ENCODE results near the gene CYTIP.

DNA sequence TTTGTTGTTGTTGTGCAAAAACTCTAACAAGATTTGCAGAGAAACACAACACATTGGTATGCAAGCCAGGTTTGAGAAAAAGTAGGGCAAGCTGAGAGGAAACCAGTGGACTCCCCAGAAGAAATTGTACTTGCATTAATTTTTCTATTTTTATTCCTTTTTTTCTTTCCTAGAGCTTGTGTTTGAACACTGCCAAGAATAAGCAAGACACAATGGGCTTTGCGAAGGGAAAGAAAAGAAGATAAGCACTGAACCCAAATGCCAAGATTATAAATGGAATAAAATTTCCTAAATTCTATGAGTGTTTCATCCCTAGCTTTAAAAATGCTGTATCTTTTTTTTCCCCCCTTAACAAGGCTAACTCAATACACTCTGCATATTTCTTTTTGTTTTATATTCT lies 17.0 kb upstream of the CYTIP start:
- TF ChIP-seq POLR2AphosphoS5 (IDR thresholded peaks at IDR 0.05; ENCODE audit: low read depth, low read length) (no peak), TAF1 (IDR thresholded peaks at IDR 0.05; ENCODE audit: borderline replicate concordance, low read depth, low read length) (no peak), RCOR1 (IDR thresholded peaks at IDR 0.05; ENCODE audit: low read length) (no peak), YY1 (IDR thresholded peaks at IDR 0.05; ENCODE audit: low read depth) (no peak), JUND (IDR thresholded peaks at IDR 0.05) (no peak), FOSL2 (IDR thresholded peaks at IDR 0.05; ENCODE audit: borderline replicate concordance, low read depth) (no peak), EP300 (IDR thresholded peaks at IDR 0.05; ENCODE audit: borderline replicate concordance in 1 of 2, low read depth in 1 of 2, low read length in 1 of 2) (no peak), MXI1 (IDR thresholded peaks at IDR 0.05; ENCODE audit: low read depth, low read length) (no peak)
- TF ChIP-seq, protein P1, sequence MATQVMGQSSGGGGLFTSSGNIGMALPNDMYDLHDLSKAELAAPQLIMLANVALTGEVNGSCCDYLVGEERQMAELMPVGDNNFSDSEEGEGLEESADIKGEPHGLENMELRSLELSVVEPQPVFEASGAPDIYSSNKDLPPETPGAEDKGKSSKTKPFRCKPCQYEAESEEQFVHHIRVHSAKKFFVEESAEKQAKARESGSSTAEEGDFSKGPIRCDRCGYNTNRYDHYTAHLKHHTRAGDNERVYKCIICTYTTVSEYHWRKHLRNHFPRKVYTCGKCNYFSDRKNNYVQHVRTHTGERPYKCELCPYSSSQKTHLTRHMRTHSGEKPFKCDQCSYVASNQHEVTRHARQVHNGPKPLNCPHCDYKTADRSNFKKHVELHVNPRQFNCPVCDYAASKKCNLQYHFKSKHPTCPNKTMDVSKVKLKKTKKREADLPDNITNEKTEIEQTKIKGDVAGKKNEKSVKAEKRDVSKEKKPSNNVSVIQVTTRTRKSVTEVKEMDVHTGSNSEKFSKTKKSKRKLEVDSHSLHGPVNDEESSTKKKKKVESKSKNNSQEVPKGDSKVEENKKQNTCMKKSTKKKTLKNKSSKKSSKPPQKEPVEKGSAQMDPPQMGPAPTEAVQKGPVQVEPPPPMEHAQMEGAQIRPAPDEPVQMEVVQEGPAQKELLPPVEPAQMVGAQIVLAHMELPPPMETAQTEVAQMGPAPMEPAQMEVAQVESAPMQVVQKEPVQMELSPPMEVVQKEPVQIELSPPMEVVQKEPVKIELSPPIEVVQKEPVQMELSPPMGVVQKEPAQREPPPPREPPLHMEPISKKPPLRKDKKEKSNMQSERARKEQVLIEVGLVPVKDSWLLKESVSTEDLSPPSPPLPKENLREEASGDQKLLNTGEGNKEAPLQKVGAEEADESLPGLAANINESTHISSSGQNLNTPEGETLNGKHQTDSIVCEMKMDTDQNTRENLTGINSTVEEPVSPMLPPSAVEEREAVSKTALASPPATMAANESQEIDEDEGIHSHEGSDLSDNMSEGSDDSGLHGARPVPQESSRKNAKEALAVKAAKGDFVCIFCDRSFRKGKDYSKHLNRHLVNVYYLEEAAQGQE (IDR thresholded peaks at IDR 0.05; ENCODE audit: low read depth, low read length), result no peak
- TF ChIP-seq, protein P2, sequence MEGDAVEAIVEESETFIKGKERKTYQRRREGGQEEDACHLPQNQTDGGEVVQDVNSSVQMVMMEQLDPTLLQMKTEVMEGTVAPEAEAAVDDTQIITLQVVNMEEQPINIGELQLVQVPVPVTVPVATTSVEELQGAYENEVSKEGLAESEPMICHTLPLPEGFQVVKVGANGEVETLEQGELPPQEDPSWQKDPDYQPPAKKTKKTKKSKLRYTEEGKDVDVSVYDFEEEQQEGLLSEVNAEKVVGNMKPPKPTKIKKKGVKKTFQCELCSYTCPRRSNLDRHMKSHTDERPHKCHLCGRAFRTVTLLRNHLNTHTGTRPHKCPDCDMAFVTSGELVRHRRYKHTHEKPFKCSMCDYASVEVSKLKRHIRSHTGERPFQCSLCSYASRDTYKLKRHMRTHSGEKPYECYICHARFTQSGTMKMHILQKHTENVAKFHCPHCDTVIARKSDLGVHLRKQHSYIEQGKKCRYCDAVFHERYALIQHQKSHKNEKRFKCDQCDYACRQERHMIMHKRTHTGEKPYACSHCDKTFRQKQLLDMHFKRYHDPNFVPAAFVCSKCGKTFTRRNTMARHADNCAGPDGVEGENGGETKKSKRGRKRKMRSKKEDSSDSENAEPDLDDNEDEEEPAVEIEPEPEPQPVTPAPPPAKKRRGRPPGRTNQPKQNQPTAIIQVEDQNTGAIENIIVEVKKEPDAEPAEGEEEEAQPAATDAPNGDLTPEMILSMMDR (IDR thresholded peaks at IDR 0.05), result no peak
- TF ChIP-seq, protein P3, sequence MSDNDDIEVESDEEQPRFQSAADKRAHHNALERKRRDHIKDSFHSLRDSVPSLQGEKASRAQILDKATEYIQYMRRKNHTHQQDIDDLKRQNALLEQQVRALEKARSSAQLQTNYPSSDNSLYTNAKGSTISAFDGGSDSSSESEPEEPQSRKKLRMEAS (IDR thresholded peaks at IDR 0.05; ENCODE audit: low read depth), result no peak

Data from SK-N-SH (cell line).